M059J (cell line): ENCODE data around the gene NUBP1. TPM values are rescaled to one million over a fixed set of nuclear protein-coding genes. Genes with fewer than 3 reads are reported as not detected.
"Not testable (repeated sequence)": the region's sequence is repeated elsewhere in the genome, so short reads cannot be mapped to it uniquely, and the experiment has no call there.

Experiments
- DNase-seq: peaks from one replicate; pipeline ENCODE4 v3.0.0-alpha.2; 2012; ENCODE audit warnings: low read depth
- total RNA-seq: library from RNA; depleted of rRNA; stranded (reverse); fragments of >200 nt; shearing (Covaris generic); gene quantifications from 2 replicates; pipeline ENCODE4 v1.2.3, GENCODE V29; 2014

NUBP1 gene
- total RNA-seq, 1 experiment from 2014 or later, result 45.7 TPM

- no peak for DNase-seq
Observed at GRCh38 chr16:10751291-10751697, 7.7 kb downstream of the NUBP1 start.

GRCh38 chr16:10752843-10753523 is 9.3 kb downstream of the NUBP1 start:
- DNase-seq, result no peak

- no peak for DNase-seq
Observed at GRCh38 chr16:10753670-10754069, 10.0 kb downstream of the NUBP1 start.

- peak; percentile 76 for DNase-seq
Observed at GRCh38 chr16:10754941-10755340, 11.3 kb downstream of the NUBP1 start.

GRCh38 chr16:10756574-10756973 is 12.9 kb downstream of the NUBP1 start:
- DNase-seq, result no peak

GRCh38 chr16:10760858-10761257 is 17.2 kb downstream of the NUBP1 start:
- no peak for DNase-seq

GRCh38 chr16:10761373-10761772 is 17.7 kb downstream of the NUBP1 start:
- no peak for DNase-seq

- DNase-seq, result no peak
Observed at GRCh38 chr16:10762336-10763016, 18.8 kb downstream of the NUBP1 start.

- DNase-seq, result no peak
Observed at GRCh38 chr16:10763456-10763855, 19.8 kb downstream of the NUBP1 start.

GRCh38 chr16:10765772-10766171 is 22.1 kb downstream of the NUBP1 start:
- DNase-seq, result no peak

- DNase-seq, result no peak
Observed at GRCh38 chr16:10767127-10767526, 23.5 kb downstream of the NUBP1 start.

GRCh38 chr16:10769381-10769780 is 25.7 kb downstream of the NUBP1 start:
- no peak for DNase-seq

- no peak for DNase-seq
Observed at GRCh38 chr16:10770907-10771306, 27.3 kb downstream of the NUBP1 start.

- no peak for DNase-seq
Observed at GRCh38 chr16:10776280-10776679, 32.6 kb downstream of the NUBP1 start.

- not testable (repeated sequence) for DNase-seq
Observed at GRCh38 chr16:10776923-10777322, 33.3 kb downstream of the NUBP1 start.

- DNase-seq, result no peak
Observed at GRCh38 chr16:10777356-10777755, 33.7 kb downstream of the NUBP1 start.

- not testable (repeated sequence) for DNase-seq
Observed at GRCh38 chr16:10779908-10780307, 36.3 kb downstream of the NUBP1 start.

GRCh38 chr16:10780628-10781027 is 37.0 kb downstream of the NUBP1 start:
- DNase-seq, result no peak

- no peak for DNase-seq
Observed at GRCh38 chr16:10782628-10783027, 39.0 kb downstream of the NUBP1 start.

GRCh38 chr16:10787304-10787703 is 43.7 kb downstream of the NUBP1 start:
- DNase-seq, result no peak

- not testable (repeated sequence) for DNase-seq
Observed at GRCh38 chr16:10788630-10789029, 45.0 kb downstream of the NUBP1 start.

GRCh38 chr16:10791048-10791447 is 47.4 kb downstream of the NUBP1 start:
- DNase-seq, result no peak

- no peak for DNase-seq
Observed at GRCh38 chr16:10799736-10800135, 56.1 kb downstream of the NUBP1 start.

- no peak for DNase-seq
Observed at GRCh38 chr16:10805334-10805733, 61.7 kb downstream of the NUBP1 start.
